Measurements from ENCODE around the gene SACM1L. TPM values are rescaled to one million over a fixed set of nuclear protein-coding genes. Genes with fewer than 3 reads are reported as not detected.

SACM1L gene
- total RNA-seq, 2 donors from 2014 or later = 25.1 to 49.5 TPM

GRCh38 chr3:45763303-45763675, 74.1 kb downstream of the SACM1L start:
- Histone ChIP-seq H3K9me3 (no peaks in the 10 kb centered on the region), H3K27ac (no peak overlapping the region), H3K27me3 (no peaks in the 10 kb centered on the region), H3K4me1 (peaks cover 14% of the 10 kb centered on the region), H3K36me3 (replicated peaks in 1 of 2; ENCODE audit: insufficient read depth in 1 of 2, low read depth in 2 of 2) (no peaks in the 10 kb centered on the region), H3K4me3 (no peak overlapping the region)
- intact Hi-C loops (cut with DNase I) = loop anchor here (10.0 kb wide), 1 partner anchor 322 kb away; no protein-coding TSS in a partner anchor
- no peak for TF ChIP-seq POLR2A (IDR thresholded peaks at IDR 0.05)
- TF ChIP-seq CTCF (IDR thresholded peaks at IDR 0.05) = no peak
- 85 to 90% methylated on average over 5 of the region's 5 CpGs for WGBS, 2 donors
- no peak for DNase-seq
- no peak for ATAC-seq

- TF ChIP-seq CTCF (IDR thresholded peaks at IDR 0.05) = no peak
- TF ChIP-seq POLR2A (IDR thresholded peaks at IDR 0.05) = no peak
- peaks cover 14% of the 10 kb centered on the region for H3K4me1 ChIP-seq
- 79 to 80% methylated on average over 8 to 9 of the region's 9 CpGs for WGBS, 2 donors
- no peaks in the 10 kb centered on the region for H3K27me3 ChIP-seq
- H3K9me3 ChIP-seq = no peaks in the 10 kb centered on the region
- H3K4me3 ChIP-seq = no peak overlapping the region
- DNase-seq (no peak), ATAC-seq (no peak)
- no peaks in the 10 kb centered on the region for H3K36me3 ChIP-seq (replicated peaks in 1 of 2; ENCODE audit: insufficient read depth in 1 of 2, low read depth in 2 of 2)
- H3K27ac ChIP-seq = no peak overlapping the region
- intact Hi-C loops (cut with DNase I) = loop anchor here (10.0 kb wide), 1 partner anchor 319 kb away; no protein-coding TSS in a partner anchor
Observed at GRCh38 chr3:45765266-45765851, 76.2 kb downstream of the SACM1L start.

- TF ChIP-seq CTCF (IDR thresholded peaks at IDR 0.05) (no peak), POLR2A (IDR thresholded peaks at IDR 0.05) (no peak)
- intact Hi-C loops (cut with DNase I) = loop anchor here (10.0 kb wide), 1 partner anchor 319 kb away; no protein-coding TSS in a partner anchor
- Histone ChIP-seq H3K4me3 (no peak overlapping the region), H3K36me3 (replicated peaks in 1 of 2; ENCODE audit: insufficient read depth in 1 of 2, low read depth in 2 of 2) (no peaks in the 10 kb centered on the region), H3K27ac (no peak overlapping the region), H3K9me3 (no peaks in the 10 kb centered on the region), H3K4me1 (peaks cover 14% of the 10 kb centered on the region), H3K27me3 (no peaks in the 10 kb centered on the region)
- no peak for DNase-seq
- WGBS, 2 donors = 73 to 78% methylated on average over 8 of the region's 8 CpGs
- ATAC-seq = no peak
Observed at GRCh38 chr3:45765958-45766357, 76.8 kb downstream of the SACM1L start.

- intact Hi-C loops (cut with DNase I) = no loop called here
- H3K4me3 ChIP-seq = no peak overlapping the region
- DNase-seq (no peak), ATAC-seq (no peak)
- WGBS, 2 donors = 93 to 97% methylated on average over 7 to 9 of the region's 9 CpGs
- H3K36me3 ChIP-seq (replicated peaks in 1 of 2; ENCODE audit: insufficient read depth in 1 of 2, low read depth in 2 of 2) = no peaks in the 10 kb centered on the region
- no peaks in the 10 kb centered on the region for H3K27me3 ChIP-seq
- H3K4me1 ChIP-seq = no peaks in the 10 kb centered on the region
- no peak overlapping the region for H3K27ac ChIP-seq
- no peaks in the 10 kb centered on the region for H3K9me3 ChIP-seq
- peak in 1 of 3 donors; percentile 1 for TF ChIP-seq POLR2A (IDR thresholded peaks at IDR 0.05)
- no peak for TF ChIP-seq CTCF (IDR thresholded peaks at IDR 0.05)
Observed at GRCh38 chr3:45771166-45771775, 82.1 kb downstream of the SACM1L start.

- ATAC-seq (no peak), DNase-seq (no peak)
- no peaks in the 10 kb centered on the region for H3K9me3 ChIP-seq
- intact Hi-C loops (cut with DNase I) = no loop called here
- no peaks in the 10 kb centered on the region for H3K4me1 ChIP-seq
- H3K36me3 ChIP-seq (replicated peaks in 1 of 2; ENCODE audit: insufficient read depth in 1 of 2, low read depth in 2 of 2) = no peaks in the 10 kb centered on the region
- H3K27ac ChIP-seq = no peak overlapping the region
- WGBS, 2 donors = 81 to 87% methylated on average over 5 of the region's 5 CpGs
- no peak overlapping the region for H3K4me3 ChIP-seq
- H3K27me3 ChIP-seq = no peaks in the 10 kb centered on the region
- TF ChIP-seq POLR2A (IDR thresholded peaks at IDR 0.05) (no peak), CTCF (IDR thresholded peaks at IDR 0.05) (no peak)
Observed at GRCh38 chr3:45771831-45772230, 82.6 kb downstream of the SACM1L start.

Data from body of pancreas (tissue), 4 donors.